GM12864 (cell line): Measurements from ENCODE around the gene MBD5.

Source experiments
- DNase-seq: peaks from one replicate; pipeline ENCODE4 v3.0.0-alpha.2; 2011; ENCODE audit warnings: low read depth
- H3K4me3 ChIP-seq: 2 replicates; pipeline ENCODE4 v1.5.1; 2011; ENCODE audit warnings: mild to moderate bottlenecking, low read depth, low read length, control low read depth
- TF ChIP-seq, protein P1 (sequence below): IDR thresholded peaks from 2 replicates; pipeline ENCODE4 v1.5.1; 2011; ENCODE audit warnings: low read depth, mild to moderate bottlenecking, moderate library complexity, low read length, control low read depth, inconsistent platforms; ENCODE audit errors: missing control alignments

Gene MBD5

DNA sequence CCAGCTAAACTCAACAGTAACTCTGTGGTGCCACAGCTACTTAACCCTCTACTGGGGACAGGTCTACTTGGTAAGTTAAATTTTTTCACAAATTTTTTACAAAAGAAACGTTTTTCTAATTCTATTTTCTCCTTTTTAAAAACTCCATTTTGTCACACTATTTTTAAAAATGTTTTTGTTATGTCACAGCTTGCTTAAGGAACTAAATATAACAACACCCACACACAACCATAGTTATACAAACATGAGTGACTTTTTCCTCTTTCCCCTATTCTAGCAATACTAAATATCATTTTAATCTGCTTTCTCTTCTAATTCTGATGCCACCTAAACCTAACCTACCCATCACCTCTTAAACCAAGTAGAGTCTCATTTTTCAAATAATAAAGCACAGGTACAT lies 463.2 kb downstream of the MBD5 start:
- TF ChIP-seq, protein P1, sequence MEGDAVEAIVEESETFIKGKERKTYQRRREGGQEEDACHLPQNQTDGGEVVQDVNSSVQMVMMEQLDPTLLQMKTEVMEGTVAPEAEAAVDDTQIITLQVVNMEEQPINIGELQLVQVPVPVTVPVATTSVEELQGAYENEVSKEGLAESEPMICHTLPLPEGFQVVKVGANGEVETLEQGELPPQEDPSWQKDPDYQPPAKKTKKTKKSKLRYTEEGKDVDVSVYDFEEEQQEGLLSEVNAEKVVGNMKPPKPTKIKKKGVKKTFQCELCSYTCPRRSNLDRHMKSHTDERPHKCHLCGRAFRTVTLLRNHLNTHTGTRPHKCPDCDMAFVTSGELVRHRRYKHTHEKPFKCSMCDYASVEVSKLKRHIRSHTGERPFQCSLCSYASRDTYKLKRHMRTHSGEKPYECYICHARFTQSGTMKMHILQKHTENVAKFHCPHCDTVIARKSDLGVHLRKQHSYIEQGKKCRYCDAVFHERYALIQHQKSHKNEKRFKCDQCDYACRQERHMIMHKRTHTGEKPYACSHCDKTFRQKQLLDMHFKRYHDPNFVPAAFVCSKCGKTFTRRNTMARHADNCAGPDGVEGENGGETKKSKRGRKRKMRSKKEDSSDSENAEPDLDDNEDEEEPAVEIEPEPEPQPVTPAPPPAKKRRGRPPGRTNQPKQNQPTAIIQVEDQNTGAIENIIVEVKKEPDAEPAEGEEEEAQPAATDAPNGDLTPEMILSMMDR, result no peak
- H3K4me3 ChIP-seq, result no peak overlapping the region
- DNase-seq, result no peak

DNA sequence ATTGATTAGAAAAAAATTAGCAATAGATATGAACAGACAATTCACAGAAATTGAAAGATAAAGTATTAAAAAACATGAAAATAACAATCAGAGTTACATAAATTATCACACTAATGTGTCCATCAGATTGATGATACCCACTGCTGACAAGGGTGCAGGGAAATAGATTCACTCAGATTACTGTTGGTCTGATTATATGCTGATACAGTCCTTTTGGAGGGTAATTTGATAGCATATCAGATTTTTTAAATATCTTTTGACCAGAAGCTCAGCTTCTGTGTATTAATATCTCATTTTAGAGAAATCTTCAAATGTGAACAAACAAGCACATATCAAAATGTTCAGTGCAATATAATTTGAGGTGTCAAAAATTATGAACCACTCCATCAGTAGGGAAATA lies 465.8 kb downstream of the MBD5 start:
- DNase-seq, result no peak
- TF ChIP-seq, protein P1, result no peak
- no peak overlapping the region for H3K4me3 ChIP-seq

GRCh38 chr2:148487439-148487838 lies 466.5 kb downstream of the MBD5 start:
- no peak overlapping the region for H3K4me3 ChIP-seq
- TF ChIP-seq, protein P1, result no peak
- DNase-seq, result no peak

DNA sequence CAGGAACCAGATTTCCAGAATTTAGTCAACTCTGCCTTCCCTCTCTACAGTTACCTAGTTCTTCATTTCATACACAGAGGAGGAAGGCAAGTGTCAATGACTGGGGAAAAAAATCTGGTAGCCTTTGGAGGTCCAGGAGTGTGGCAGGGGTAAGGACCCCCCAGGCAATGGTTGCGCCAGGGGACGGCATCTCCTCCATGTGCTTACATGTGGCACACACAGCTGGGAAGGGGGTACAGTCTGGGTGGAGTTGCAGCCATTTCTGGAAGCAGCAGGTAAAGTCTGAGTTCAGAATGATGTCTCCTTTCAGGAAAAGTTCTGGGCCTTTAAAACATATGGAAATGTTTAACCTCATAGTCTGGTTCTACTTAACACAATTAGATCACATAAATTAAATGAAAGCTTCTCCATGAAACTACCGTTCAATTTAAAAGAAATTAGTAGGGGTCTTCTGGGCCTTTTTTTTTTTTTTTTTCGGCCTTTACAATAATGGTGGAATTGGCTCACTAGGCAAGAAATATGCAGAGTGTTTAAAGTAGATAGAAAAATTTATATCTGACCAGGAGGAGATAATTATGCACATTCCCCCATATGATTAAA lies 470.0 kb downstream of the MBD5 start:
- TF ChIP-seq, protein P1, result no peak
- DNase-seq, result no peak
- H3K4me3 ChIP-seq, result no peak overlapping the region

GRCh38 chr2:148493822-148494563 lies 473.1 kb downstream of the MBD5 start:
- DNase-seq, result no peak
- TF ChIP-seq, protein P1, result no peak
- no peak overlapping the region for H3K4me3 ChIP-seq

DNA sequence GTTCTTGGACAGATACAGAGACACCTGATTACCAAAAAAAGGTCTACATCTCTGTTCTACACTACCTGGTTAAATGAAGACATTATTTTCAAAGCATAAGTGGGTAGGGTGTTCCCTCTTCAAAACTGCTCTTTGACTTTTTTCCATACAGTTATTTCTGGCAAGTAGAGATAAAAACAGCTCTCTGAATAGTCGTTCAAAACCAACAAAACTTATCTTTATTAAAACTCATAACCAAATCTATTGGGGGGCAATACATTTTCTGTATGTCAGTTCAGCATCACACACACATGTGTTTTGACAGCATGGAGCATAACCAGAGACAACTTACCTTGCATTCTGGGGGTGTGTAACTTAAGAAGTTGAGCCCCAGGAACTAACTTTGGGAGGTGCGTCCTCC lies 474.7 kb downstream of the MBD5 start:
- no peak for DNase-seq
- no peak overlapping the region for H3K4me3 ChIP-seq
- TF ChIP-seq, protein P1, result no peak

DNA sequence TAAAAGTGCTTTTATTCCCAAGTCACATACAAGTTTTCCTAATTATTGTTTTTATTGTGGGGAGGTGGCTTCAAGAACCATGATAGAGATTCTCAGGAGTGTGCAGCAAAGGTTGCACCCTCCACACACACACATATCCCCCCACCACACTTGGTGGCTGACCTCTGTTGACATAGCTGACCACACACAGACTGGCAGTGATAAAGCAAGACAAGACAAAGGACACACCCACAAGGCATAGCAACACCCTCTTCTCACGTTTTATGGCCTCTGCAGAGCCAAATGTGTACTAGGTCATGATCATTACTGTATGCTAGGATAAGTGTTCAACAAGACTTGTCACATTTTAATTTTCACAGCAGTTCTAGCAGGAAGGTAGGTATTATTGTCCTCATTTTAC lies 480.7 kb downstream of the MBD5 start:
- TF ChIP-seq, protein P1, result no peak
- H3K4me3 ChIP-seq, result no peak overlapping the region
- DNase-seq, result no peak
